ENCODE data around the gene RPA4. TPM values are rescaled to one million over a fixed set of nuclear protein-coding genes. Genes with fewer than 3 reads are reported as not detected.

RPA4 gene
- polyA plus RNA-seq, 1 donor (not counting 4 experiments of a cell fraction or from before 2014, with no cell fraction given) = 0.30 TPM

DNA sequence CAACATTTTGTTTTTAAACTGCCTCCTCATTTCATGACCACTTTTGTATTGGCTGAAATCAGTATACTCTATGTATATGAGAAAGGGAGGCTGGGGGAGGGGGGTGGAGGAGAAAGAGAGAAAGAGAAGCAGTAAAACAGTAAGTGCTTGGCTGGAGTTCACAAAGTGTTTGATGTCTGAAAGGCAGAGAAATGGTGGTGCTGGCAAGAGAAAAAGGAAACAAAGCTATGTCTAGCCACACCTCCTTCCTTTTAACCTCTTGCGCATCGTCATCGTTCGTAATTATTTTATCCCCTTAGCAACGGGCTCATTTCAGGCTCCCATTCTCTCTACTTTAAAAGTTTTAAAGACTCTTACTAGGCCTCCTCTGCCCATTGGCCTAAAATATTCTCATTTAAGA lies 25.6 kb downstream of the RPA4 start:
- no peaks in the 10 kb centered on the region for H3K4me1 ChIP-seq (ENCODE audit: control insufficient read depth, extremely low read depth, insufficient read depth, low read length)
- H3K9me3 ChIP-seq (ENCODE audit: control insufficient read depth, low read depth, low read length) = no peaks in the 10 kb centered on the region
- no peaks in the 10 kb centered on the region for H3K9me1 ChIP-seq (ENCODE audit: control insufficient read depth, extremely low read depth, insufficient read depth, low read length)
- H3K4me3 ChIP-seq (ENCODE audit: control insufficient read depth in 2 of 3, extremely low read depth in 1 of 3, insufficient read depth in 2 of 3, low read depth in 1 of 3, low read length in 3 of 3) = no peak overlapping the region
- no peak for DNase-seq (ENCODE audit: low read depth, low spot score)
- no peak for FAIRE-seq
- H3K27me3 ChIP-seq (ENCODE audit: control insufficient read depth, extremely low read depth, insufficient read depth, low read length) = no peaks in the 10 kb centered on the region
- TF ChIP-seq EZH2 (IDR thresholded peaks at IDR 0.05; ENCODE audit: low read length) = no peak
- TF ChIP-seq, protein P1, sequence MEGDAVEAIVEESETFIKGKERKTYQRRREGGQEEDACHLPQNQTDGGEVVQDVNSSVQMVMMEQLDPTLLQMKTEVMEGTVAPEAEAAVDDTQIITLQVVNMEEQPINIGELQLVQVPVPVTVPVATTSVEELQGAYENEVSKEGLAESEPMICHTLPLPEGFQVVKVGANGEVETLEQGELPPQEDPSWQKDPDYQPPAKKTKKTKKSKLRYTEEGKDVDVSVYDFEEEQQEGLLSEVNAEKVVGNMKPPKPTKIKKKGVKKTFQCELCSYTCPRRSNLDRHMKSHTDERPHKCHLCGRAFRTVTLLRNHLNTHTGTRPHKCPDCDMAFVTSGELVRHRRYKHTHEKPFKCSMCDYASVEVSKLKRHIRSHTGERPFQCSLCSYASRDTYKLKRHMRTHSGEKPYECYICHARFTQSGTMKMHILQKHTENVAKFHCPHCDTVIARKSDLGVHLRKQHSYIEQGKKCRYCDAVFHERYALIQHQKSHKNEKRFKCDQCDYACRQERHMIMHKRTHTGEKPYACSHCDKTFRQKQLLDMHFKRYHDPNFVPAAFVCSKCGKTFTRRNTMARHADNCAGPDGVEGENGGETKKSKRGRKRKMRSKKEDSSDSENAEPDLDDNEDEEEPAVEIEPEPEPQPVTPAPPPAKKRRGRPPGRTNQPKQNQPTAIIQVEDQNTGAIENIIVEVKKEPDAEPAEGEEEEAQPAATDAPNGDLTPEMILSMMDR (optimal IDR thresholded peaks at IDR 0.05 in 1 of 3, IDR thresholded peaks at IDR 0.05 in 1 of 3, conservative IDR thresholded peaks at IDR 0.05 in 1 of 3; ENCODE audit: extremely low read depth in 1 of 3, insufficient read depth in 2 of 3, low read length in 3 of 3) = no peak
- H3K4me2 ChIP-seq (ENCODE audit: control insufficient read depth, extremely low read depth, insufficient read depth, low read depth, low read length) = no peak overlapping the region
- H3K79me2 ChIP-seq (ENCODE audit: control insufficient read depth, insufficient read depth, low read length) = no peaks in the 10 kb centered on the region
- H3K36me3 ChIP-seq (ENCODE audit: control insufficient read depth in 2 of 2, extremely low read depth in 1 of 2, insufficient read depth in 2 of 2, low read length in 2 of 2) = no peaks in the 10 kb centered on the region
- no peaks in the 10 kb centered on the region for H4K20me1 ChIP-seq (ENCODE audit: control insufficient read depth, extremely low read depth, insufficient read depth, low read length)
- no peak overlapping the region for H3K9ac ChIP-seq (ENCODE audit: control insufficient read depth, extremely low read depth, insufficient read depth, low read length)
- dilution Hi-C loops (cut with MboI; ENCODE audit: extremely low pct_ligation_motif_present, low sequenced_read_pairs) = no loop called here
- H2AFZ ChIP-seq (ENCODE audit: control insufficient read depth, low read length) = no peak overlapping the region
- H3K27ac ChIP-seq (ENCODE audit: control insufficient read depth, insufficient read depth, low read length) = no peak overlapping the region

DNA sequence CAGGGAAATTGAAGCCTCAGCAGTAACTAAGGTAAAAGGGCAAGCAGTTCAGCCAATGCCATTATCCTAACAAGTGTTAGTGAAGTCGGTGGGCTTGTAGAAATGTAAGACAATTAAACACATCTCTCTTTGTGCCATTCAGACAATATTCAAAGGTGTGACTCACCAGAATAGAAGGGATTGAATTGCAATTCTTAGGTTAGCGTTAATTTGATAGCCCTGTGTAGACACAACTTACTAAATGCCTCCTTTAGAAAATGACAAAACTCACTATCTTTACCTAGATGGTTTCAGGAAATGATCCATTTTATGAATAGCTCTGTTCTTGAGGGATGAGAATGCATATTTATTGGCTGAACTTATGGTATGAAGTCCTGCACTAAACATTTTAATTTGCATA lies 35.2 kb downstream of the RPA4 start:
- Histone ChIP-seq H3K36me3 (ENCODE audit: control insufficient read depth in 2 of 2, extremely low read depth in 1 of 2, insufficient read depth in 2 of 2, low read length in 2 of 2) (no peaks in the 10 kb centered on the region), H3K4me3 (ENCODE audit: control insufficient read depth in 2 of 3, extremely low read depth in 1 of 3, insufficient read depth in 2 of 3, low read depth in 1 of 3, low read length in 3 of 3) (no peak overlapping the region), H3K79me2 (ENCODE audit: control insufficient read depth, insufficient read depth, low read length) (no peaks in the 10 kb centered on the region), H3K9me3 (ENCODE audit: control insufficient read depth, low read depth, low read length) (no peaks in the 10 kb centered on the region), H3K9me1 (ENCODE audit: control insufficient read depth, extremely low read depth, insufficient read depth, low read length) (no peaks in the 10 kb centered on the region), H3K4me1 (ENCODE audit: control insufficient read depth, extremely low read depth, insufficient read depth, low read length) (no peaks in the 10 kb centered on the region), H3K4me2 (ENCODE audit: control insufficient read depth, extremely low read depth, insufficient read depth, low read depth, low read length) (no peak overlapping the region), H2AFZ (ENCODE audit: control insufficient read depth, low read length) (no peak overlapping the region), H3K27me3 (ENCODE audit: control insufficient read depth, extremely low read depth, insufficient read depth, low read length) (no peaks in the 10 kb centered on the region), H4K20me1 (ENCODE audit: control insufficient read depth, extremely low read depth, insufficient read depth, low read length) (no peaks in the 10 kb centered on the region), H3K27ac (ENCODE audit: control insufficient read depth, insufficient read depth, low read length) (no peak overlapping the region), H3K9ac (ENCODE audit: control insufficient read depth, extremely low read depth, insufficient read depth, low read length) (no peak overlapping the region)
- no peak for DNase-seq (ENCODE audit: low read depth, low spot score)
- no peak for TF ChIP-seq EZH2 (IDR thresholded peaks at IDR 0.05; ENCODE audit: low read length)
- TF ChIP-seq, protein P1 (optimal IDR thresholded peaks at IDR 0.05 in 1 of 3, IDR thresholded peaks at IDR 0.05 in 1 of 3, conservative IDR thresholded peaks at IDR 0.05 in 1 of 3; ENCODE audit: extremely low read depth in 1 of 3, insufficient read depth in 2 of 3, low read length in 3 of 3) = no peak
- FAIRE-seq = no peak
- dilution Hi-C loops (cut with MboI; ENCODE audit: extremely low pct_ligation_motif_present, low sequenced_read_pairs) = no loop called here

All from keratinocyte (primary cell).